Activated CD8-positive, alpha-beta memory T cell treated with anti-CD3 and anti-CD28 coated beads, Interleukin-2, amount 50 U/mL, for 24 hours (primary cell): Measurements from ENCODE around the gene UNC50.
"Not testable (repeated sequence)": the region's sequence is repeated elsewhere in the genome, so short reads cannot be mapped to it uniquely, and the experiment has no call there.

Experiments used
- DNase-seq: peaks from one replicate; pipeline ENCODE4 v3.0.0-alpha.2; 2020; ENCODE audit errors: extremely low read depth

Gene UNC50

GRCh38 chr2:98608962-98609604 lies 694 bp downstream of the UNC50 start:
- DNase-seq, result no peak

DNA sequence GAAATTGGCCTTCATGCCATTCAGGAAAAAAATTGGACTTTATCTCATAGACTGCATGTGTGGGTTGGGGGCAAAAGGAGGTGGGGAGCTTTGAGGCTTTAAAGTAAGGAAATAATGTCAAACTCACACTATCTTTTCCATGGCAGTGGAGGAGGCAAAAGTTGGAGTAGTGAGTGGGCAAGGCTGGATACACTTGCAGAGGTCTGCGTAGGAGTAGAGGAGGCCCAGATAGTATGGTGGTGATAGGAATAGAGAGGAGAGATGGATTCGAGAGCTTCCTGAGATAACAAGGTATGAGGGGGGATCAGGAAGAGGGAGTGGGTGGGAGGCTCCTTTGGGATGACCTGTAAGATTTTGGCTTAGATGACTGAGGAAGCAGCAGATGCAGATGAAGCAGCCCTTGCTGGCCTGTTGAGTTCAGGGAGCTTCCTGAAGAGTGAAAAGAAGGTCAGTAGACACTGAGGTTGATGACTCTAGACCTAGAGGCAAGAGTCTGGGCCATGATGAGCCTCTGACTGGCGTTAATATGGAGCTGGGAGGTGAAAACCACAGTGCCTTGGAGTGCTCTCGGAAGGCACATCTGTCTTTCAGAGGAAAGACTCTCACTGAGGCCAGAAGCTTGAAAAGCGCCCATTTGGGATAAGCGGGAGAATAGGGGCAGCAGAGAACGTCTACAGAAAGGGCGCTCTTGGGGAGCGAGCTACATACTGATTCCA lies 5.8 kb downstream of the UNC50 start:
- no peak for DNase-seq

DNA sequence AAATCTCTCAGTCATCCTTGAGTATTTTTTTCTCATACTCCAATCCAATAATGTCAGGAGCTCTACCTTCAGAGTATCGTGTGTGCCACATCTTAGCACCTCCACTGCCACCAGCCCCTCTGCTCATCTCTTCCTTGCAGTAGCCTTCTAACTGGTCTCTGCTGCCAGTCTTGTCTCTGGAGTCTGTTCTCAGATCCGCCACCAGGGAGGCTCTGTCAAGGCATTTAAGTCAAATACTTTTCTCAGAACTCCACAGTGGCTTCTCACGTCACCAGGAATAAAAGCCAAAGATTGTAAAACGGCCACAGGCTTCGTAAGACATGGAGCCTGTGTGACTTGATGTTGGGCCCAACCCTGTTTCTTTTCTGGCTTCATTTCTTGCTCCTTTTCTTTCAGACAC lies 7.1 kb downstream of the UNC50 start:
- DNase-seq, result no peak

DNA sequence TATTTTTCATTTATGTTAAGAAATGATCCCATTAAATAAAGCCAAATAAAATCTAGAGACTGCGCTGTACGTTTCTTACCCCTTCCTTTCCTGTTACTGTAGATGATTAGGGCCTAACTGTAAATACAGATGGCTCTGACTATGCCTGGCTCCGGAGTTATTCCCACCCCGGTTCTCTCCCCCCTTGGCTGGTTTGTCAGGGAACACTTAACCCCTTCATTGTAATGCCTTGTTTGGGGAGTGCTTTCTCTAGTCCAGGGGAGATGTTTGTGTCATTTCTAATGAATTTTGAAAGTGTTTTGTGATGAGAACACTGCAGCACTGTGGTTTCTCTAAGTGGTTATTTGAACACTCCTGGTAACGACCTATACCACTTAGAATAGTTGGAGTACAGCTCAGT lies 8.8 kb downstream of the UNC50 start:
- no peak for DNase-seq

DNA sequence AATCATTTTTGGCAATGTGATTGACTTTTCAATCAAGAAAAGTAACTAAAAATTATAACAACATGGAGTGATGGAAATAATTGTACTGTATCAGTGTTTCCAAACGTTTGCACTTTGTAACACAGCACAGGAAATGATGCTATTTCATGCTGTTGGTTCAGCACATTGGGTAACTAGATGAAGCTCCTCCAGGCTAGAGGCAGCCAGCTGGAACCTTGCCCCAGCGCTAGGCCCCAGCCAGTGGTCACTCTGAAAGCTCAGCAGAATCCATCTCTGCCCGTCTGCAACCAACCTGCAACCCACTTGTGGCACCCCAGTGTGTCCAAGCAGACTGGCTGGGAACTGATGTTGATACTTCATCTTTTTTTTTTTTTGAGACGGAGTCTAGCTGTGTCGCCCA lies 15.3 kb downstream of the UNC50 start:
- no peak for DNase-seq

DNA sequence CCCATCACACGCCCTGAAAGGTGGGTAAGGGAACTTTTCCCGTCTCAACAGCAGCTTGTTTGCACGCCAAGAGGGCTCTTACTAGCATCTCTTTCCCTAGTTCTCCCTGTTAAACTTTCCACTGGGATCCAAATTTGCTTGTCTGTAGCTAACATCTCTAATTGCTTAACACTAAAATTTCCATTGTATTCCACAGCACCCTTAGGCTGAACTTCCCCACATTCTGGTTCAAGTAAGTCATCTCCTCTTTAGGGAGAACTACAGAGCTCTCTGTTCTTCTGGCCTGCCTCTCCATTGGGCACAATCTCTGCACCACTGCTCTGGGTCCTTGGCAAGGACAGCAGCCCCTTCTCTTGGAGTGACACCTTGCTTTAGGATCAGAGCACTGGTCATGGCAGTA lies 24.0 kb downstream of the UNC50 start:
- no peak for DNase-seq

DNA sequence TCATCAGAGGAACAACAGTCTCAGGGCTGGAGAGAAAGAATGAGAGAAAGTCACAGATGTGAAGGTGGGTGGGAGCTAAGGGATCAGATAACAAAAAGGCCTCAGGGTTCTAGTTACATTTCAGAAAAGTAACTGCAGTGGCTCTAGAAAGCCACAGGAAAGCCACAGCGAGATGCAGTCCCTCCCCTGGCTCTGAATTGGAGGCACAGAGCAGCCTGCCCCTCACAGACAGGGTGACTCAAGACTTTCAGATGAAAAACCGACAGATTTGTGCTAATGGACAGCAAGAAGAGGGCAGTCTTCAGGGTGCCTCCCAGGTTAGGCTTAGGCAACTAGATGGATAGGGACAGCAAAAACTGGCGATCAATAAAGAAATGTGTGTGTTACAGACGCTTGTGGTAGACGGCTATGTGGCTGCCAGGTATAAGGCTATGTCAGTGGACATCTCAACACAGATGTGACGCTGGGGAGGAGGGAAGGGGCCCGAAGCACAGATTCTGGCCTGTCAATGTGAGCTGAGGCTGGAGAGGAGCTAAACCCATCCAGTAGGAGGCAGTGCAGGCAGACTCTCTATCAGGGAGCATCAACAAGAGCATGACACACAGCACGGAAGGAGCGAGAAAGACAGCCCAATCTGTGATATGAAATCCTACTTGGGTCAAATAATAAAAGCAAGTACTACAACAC lies 26.2 kb downstream of the UNC50 start:
- no peak for DNase-seq

DNA sequence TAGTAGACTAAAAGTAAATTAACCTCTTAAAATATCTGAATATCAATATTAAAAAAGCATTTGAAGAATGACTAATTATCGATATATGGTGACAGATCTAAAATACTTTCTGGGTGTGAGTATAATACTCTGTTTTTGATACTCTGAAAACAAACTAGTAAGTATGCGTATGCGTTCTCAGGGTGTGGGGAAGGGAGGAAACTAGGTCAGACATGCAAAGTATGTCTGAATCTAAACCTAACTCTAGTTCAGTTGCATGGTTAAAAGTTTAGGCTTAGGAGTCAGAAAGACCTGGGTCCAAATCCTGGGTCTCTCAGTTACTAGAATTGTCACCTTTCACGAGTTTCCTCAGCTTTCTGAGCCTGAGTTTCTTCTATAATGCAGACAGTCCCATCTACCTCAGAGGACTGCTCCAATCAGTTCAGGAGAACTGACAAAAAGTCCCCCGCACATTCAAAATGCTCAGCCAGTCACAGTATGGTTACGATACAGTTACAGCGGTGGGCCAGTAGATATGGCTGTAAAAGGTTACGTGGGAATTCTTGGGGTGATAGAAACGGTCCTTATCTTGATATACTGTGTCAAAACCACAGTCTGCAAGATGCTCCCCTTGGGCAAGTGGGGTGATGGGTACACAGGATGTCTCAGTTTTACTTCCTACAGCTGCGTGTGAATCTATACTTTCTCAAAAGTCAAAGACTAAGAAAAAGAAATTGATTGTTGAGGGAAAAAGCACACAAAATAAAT lies 29.2 kb downstream of the UNC50 start:
- DNase-seq, result no peak

DNA sequence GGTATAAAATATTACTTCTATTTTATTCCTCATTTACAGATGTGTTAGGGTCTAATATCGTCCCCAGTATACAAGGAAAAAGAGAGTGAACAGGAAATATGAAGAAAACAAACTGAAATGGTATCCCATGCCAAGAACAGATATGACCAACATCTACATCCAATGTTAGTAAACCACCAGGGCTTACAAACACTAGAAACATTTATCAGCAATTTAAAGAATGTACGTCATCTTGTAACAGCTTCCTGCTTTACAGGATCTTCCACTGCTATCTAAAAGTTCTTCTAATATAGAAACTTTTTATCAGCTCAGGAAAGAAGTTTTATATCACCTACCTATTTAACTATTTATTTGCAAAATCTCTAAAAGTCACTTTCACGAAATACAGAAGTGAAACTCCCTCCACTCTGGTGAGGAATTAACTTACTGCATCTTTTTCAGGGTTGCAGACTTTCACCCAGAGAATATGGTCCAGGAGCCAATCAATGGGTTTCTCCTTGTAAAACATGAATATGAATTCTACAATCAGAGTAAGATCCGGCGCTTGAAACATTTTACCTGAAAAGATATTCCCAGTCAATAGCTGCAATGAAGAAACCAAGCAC lies 35.2 kb downstream of the UNC50 start:
- no peak for DNase-seq

DNA sequence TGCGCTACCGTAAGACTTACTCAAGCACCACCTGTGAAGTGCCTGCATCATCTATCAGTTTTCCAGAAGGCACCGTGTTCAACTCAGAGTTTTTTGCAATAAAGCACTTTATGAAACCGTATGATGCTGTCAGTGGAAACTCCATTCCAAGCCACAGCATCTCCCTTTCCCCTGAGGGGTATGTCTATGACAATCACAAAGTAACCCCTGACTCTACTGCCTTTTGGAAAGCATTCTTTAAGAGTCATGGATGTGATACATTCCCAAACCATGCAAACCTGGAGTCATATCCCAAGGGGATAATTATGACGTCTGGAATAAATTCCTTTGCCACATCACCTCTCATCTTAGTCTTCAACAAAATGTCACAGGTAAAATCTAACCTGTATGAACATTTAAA lies 39.2 kb downstream of the UNC50 start:
- DNase-seq, result no peak

- no peak for DNase-seq
Observed at GRCh38 chr2:98648451-98648850, 40.1 kb downstream of the UNC50 start.

DNA sequence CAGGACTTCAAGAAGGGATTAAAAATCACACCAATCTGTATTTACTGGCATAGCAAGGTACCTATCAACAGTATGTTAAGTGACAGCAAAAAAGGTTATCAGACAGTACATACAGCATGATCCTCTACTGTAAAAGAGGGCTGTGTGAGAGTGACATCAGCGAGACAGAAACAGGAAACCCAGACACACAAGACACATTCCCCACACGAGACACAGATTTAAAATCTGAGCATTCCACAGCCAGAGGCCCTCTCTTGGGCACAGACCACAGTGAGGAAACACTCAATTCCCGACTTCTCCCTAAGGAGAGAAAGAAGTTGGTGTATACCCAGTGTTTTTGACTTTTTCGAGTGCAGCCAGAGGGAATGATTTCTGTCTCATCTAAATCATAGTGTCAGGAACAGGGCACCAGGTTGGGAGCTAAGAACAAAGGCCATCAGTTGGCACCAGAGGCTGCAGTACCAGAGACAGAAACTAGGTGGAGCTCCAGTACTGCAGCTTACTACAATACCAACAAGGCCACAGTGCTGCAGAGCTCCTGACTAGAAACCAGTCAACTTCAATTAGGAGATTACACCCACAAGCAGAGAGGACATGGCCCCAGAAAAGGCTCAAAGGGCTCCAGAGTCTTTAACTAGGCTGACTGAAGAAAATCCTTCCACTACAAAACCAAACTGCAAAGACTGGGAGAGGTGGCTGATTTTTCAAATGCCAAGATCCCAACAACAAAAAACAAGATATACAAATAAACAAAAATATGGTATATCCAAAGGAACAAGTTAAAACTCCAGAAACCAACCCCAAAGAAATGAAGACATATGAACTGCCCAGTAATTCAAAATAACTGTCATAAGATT lies 41.0 kb downstream of the UNC50 start:
- DNase-seq, result peak; percentile 61

- DNase-seq, result no peak
Observed at GRCh38 chr2:98649992-98650375, 41.6 kb downstream of the UNC50 start.

DNA sequence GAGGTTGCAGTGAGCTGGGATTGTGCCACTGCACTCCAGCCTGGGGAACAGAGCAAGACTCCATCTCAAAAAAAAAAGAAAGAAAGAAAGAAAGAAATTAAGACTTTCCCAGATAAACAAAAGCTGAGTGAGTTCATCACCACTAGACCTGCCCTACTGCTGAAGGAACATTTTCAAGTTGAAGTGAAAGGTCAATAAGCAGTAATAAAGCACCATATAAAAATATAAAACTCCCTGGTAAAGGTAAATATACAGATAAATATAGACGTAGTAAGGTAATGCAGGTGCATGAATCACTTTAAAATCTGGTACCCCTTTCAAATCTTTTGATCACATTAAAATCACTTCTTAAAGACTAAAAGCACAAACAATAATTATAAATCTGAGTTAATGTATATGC lies 42.6 kb downstream of the UNC50 start:
- no peak for DNase-seq

GRCh38 chr2:98654699-98655495 lies 46.5 kb downstream of the UNC50 start:
- DNase-seq, result no peak

DNA sequence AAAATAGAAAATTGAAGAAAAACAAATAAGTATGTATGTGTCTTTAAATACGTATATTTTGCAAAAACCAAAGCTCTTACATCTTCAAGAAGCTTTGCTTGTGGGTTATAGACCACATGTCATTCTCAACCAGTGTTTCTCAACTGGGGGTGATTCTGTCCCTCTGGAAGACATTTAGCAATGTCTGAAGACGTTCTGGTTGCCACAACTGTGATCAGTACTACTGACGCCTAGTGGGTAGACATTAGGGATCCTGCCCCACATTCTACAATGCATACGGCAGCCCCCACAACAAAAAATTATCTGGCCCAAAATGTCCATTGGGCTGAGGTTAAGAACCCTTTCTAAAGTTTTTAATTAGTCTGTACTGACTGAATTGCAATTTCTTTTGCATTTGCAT lies 48.4 kb downstream of the UNC50 start:
- no peak for DNase-seq

DNA sequence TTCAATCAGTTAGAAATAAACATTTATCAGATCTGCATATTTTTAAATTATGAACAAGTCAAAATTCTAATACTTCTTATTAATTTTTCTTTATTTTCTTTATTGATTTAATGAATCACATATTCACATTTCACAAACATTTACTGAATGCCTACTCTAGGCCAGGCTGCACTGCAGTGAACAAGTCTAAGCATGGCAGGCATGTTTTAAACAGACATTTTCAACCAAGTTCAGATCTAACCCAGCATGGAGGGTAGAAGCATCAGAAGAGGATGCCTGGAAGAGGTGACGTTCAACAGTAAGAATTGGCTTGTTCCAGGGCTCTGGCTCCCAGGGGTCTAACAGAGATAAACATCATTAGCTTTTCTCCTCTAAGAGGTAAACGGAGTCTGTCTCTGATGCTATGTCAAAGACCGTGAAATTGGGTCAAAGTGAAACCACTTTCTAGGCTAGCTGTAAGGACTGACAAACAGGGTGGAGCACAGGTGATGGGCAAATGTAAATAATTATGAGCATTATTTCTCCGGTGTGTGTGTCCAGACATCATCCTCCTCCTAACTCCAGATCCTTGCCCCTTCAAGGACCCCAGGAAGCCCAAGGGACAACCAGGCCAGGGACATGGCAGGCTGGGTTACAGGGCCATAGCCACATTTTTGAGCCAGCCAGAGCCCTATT lies 50.6 kb downstream of the UNC50 start:
- DNase-seq, result no peak

DNA sequence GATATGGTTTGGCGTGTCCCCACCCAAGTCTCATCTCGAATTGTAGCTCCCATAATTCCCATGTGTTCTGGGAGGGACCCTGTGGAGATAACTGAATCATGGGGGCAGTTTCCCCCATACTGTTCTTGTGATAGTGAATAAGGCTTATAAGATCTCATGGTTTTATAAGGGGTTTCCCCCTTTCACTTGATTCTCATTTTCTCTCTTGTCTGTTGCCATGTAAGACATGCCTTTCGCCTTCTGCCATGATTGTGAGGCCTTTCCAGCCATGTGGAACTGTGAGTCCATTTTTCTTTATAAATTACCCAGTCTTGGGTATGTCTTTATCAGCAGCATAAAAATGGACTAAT lies 51.1 kb downstream of the UNC50 start:
- not testable (repeated sequence) for DNase-seq

DNA sequence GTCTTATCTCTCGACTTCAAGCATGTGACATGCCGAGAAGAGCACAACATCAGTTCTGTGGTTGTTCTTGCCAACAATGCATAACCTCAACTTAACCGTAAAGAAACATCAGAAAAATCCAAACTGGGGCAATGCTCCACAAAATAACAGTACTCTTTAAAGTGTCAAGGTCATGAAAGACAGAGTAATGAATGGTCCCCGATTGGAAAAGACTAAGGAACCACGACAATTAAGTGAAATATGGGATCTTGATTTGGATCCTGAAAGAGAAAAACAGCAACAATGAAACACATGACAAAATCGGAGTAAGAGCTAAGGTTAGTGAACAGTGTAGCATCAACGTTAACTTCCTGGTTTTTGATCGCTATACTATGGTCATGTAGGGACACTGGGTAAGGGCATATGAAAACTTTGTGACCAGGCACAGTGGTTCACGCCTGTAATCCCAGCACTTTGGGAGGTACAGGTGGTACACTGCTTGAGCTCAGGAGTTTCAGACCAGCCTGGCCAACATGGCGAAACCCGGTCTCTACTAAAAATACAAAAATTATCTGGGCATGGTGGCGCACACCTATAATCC lies 55.2 kb downstream of the UNC50 start:
- DNase-seq, result no peak
